Fibroblast of mammary gland (primary cell): Measurements from ENCODE around the gene PPP2R2D.

Experiments
- DNase-seq: peaks from one replicate; pipeline ENCODE4 v3.0.0-alpha.2; 2010; ENCODE audit warnings: low read depth
- H3K4me3 ChIP-seq: 2 replicates; pipeline ENCODE4 v1.5.1; 2011; ENCODE audit warnings: low read depth, mild to moderate bottlenecking, low read length, moderate library complexity; ENCODE audit not compliant: control insufficient read depth
- CTCF ChIP-seq: conservative IDR thresholded peaks from 2 replicates; pipeline ENCODE4 v1.5.1; 2011; ENCODE audit warnings: low read depth, low read length, inconsistent platforms; ENCODE audit not compliant: control insufficient read depth, insufficient read depth

Gene PPP2R2D

DNA sequence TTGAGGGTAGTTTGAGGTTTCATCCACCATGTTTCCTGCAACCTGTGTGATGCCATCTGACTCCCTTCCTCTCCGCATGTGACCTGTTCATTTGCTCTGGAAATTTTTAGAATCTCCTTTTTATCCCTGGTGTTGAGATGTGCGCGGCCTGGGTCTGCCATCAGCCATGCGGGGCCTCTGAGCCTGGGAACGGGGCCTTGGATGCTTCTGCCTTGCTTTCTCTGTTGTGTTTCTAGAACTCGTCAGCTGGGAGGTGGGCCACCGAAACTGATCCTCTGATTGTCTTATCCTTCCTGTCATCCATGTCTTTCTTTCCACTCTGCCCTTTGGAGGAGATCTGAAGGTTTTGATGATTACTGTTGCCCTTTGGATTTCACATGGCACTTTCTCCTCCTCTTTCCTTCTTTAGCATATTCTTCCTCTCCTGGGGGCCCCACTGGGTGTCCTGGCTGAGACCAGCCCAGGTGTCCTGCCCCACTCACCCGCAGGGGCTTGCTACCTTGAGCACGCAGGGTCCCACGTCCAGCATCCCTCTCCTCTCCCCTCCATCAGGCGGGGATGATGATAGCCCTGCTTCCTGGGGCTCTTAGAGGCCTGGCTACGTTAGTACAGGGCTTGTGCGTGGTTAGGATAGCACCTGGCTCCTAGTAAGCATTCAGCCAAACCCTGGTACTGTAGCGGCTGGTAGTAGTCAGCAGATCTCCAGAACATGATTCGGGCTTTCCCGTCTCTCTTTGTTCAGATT lies 29.9 kb downstream of the PPP2R2D start:
- H3K4me3 ChIP-seq, result no peak overlapping the region
- TF ChIP-seq CTCF, result no peak
- DNase-seq, result no peak

DNA sequence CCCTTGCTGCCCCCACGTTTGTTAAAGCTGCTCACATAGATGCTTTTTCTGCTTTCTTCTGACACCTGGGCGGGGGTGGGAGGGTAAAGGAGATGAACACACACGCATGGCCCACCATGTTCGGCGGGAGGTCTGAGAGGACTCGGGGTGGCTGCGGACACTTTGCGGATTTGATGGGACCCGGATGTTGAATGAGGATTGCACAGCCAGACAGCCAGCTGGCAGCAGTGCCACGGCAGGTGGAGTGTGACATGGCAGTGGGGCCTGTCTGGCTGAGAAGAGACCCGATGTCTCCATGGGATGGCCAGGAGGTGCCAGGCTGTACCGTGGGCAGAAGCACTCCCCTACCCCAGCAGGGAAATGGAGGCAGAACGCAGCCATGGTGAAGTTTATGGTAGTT lies 31.2 kb downstream of the PPP2R2D start:
- H3K4me3 ChIP-seq, result no peak overlapping the region
- TF ChIP-seq CTCF, result no peak
- DNase-seq, result no peak

GRCh38 chr10:131933016-131933695 lies 32.3 kb downstream of the PPP2R2D start:
- TF ChIP-seq CTCF, result no peak
- no peak for DNase-seq
- H3K4me3 ChIP-seq, result no peak overlapping the region

DNA sequence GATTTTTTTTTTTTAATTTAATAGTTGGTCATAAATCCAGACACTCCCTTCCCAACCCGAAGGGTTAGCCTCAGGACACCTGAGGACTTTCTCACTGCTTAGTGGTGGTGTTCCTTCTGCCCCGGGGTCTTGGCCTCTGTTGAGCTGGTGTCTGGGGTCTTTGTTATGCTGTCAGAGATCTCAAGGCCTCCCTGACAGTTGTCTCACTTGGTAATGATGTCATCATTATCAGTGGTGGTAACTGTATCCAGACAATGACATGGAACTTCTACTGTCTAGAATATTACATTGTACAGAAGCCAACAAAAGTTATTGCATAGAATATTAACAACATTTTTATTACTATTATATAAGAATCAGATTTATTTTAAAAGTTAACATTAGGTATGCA lies 32.9 kb downstream of the PPP2R2D start:
- no peak overlapping the region for H3K4me3 ChIP-seq
- DNase-seq, result no peak
- TF ChIP-seq CTCF, result no peak

DNA sequence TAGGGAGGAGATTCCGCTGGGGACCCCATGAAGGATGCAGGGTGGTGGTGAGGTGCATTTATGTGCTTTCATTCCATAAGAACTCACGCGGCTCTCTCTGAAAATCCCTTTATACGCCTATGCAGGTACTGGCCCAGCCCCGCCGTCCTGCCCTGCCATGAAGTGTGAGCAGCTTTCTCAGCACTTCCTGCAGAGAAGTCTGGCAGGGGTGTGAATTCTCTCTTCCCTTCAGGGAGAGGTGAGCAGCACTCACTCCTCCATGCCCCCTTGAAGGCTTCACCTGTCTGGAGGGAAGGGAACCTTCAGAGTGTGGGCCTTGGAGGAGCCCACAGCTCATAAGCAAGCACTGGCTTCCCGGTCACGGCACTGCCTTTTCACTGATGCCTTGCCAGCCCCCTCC lies 34.0 kb downstream of the PPP2R2D start:
- no peak for DNase-seq
- no peak for TF ChIP-seq CTCF

GRCh38 chr10:131935260-131935659 lies 34.5 kb downstream of the PPP2R2D start:
- no peak for DNase-seq
- H3K4me3 ChIP-seq, result no peak overlapping the region
- TF ChIP-seq CTCF, result no peak

More for the DNA sequence above, 34.0 kb downstream of the PPP2R2D start:
- H3K4me3 ChIP-seq, result no peak overlapping the region
